Right cardiac atrium (tissue), 5 donors: ENCODE measurements around the gene DAAM1. TPM values are rescaled to one million over a fixed set of nuclear protein-coding genes. Genes with fewer than 3 reads are reported as not detected.
A peak's percentile ranks its signal among the peaks of the same experiment; 100 is the strongest.

ENCODE experiments used
- ATAC-seq, 2 donors: fragments of 200-7000 bp; cut with Tn5 transposase; one replicate each; pipeline versions ENCODE4 v1.8.0 to v1.9.1; 2020; ENCODE audit warnings: moderate library complexity in 2 of 2, mild to moderate bottlenecking in 1 of 2
- DNase-seq, 3 donors: peaks; one replicate each; pipeline ENCODE4 v3.0.0-alpha.2; 2020
- H3K27ac ChIP-seq: one replicate; pipeline ENCODE4 v1.5.1; 2013; ENCODE audit warnings: mild to moderate bottlenecking, low read length, control low read depth, moderate library complexity
- H3K27me3 ChIP-seq: one replicate; pipeline ENCODE4 v1.6.1; 2013; ENCODE audit not compliant: control insufficient read depth, insufficient read depth
- H3K4me1 ChIP-seq: one replicate; pipeline ENCODE4 v1.6.1; 2013; ENCODE audit warnings: low read length; ENCODE audit not compliant: control insufficient read depth, insufficient read depth
- H3K4me3 ChIP-seq: one replicate; pipeline ENCODE4 v1.5.1; 2013; ENCODE audit warnings: low read length, control low read depth
- H3K9me3 ChIP-seq: one replicate; pipeline ENCODE4 v1.6.1; 2013; ENCODE audit warnings: low read length; ENCODE audit not compliant: control insufficient read depth
- WGBS: extraction: QIAGEN DNeasy Blood & Tissue Kit; methylation state at CpG from one replicate; pipeline ENCODE4 v1.1.7; 2013; 5-methylcytosine and 5-hydroxymethylcytosine counted together
- intact Hi-C, 4 donors: fragments of 100-400 bp; cut with DNase I; formaldehyde crosslinking; loops; one replicate each; pipeline versions ENCODE4 v1.11.0 to v1.14.0; 2022 to 2023
- polyA plus RNA-seq: library from polyadenylated mRNA; stranded (reverse); fragments of 200-250 nt; gene quantifications from one replicate; pipeline ENCODE4 v1.2.3, GENCODE V29; 2013
- total RNA-seq, 4 donors: library from RNA; stranded (reverse); fragmentation: NEBNext Ultra II Directional; extraction: Animal tissue kit (Norgen Biotek cat#: 25700); gene quantifications; one replicate each; pipeline ENCODE4 v1.2.1, GENCODE V29; 2021
- donor health status: healthy with polysubstance abuse.
- donor health status: DM: no; HTN: yes; CAD: no.
- donor health status: DM: no; HTN: no; CAD: no.
- donor health status: DM: no; HTN: yes; CAD: no; lungs with severe emphysema.
- donor health status: DM: yes; HTN: yes; CAD: no.

DAAM1 gene
- total and polyA plus RNA-seq, 5 donors = 30.7 to 152 (median 107) TPM

GRCh38 chr14:59244581-59244980 lies 56.1 kb downstream of the DAAM1 start:
- no peaks in the 10 kb centered on the region for H3K9me3 ChIP-seq
- peaks cover 2% of the 10 kb centered on the region for H3K4me1 ChIP-seq
- H3K27ac ChIP-seq = no peak overlapping the region
- ATAC-seq (no peak), DNase-seq (no peak)
- no peak overlapping the region for H3K4me3 ChIP-seq
- WGBS = 70% methylated on average over 2 of the region's 2 CpGs
- intact Hi-C loops = no loop called here
- no peaks in the 10 kb centered on the region for H3K27me3 ChIP-seq

GRCh38 chr14:59245809-59246295 lies 57.4 kb downstream of the DAAM1 start:
- Histone ChIP-seq H3K4me3 (no peak overlapping the region), H3K27ac (no peak overlapping the region), H3K4me1 (peaks cover 2% of the 10 kb centered on the region), H3K27me3 (no peaks in the 10 kb centered on the region), H3K9me3 (no peaks in the 10 kb centered on the region)
- WGBS = 73% methylated on average over 1 of the region's 1 CpG
- no peak for ATAC-seq
- no peak for DNase-seq
- intact Hi-C loops = no loop called here

- no peaks in the 10 kb centered on the region for H3K9me3 ChIP-seq
- DNase-seq = no peak
- H3K27me3 ChIP-seq = no peaks in the 10 kb centered on the region
- no peak overlapping the region for H3K4me3 ChIP-seq
- intact Hi-C loops = no loop called here
- no peak for ATAC-seq
- WGBS = 80% methylated on average over 3 of the region's 3 CpGs
- no peak overlapping the region for H3K27ac ChIP-seq
- peaks cover 4% of the 10 kb centered on the region for H3K4me1 ChIP-seq
Measured at GRCh38 chr14:59246566-59246965, 58.1 kb downstream of the DAAM1 start.

GRCh38 chr14:59247801-59248584 lies 59.5 kb downstream of the DAAM1 start:
- intact Hi-C loops = no loop called here
- H3K27ac ChIP-seq = no peak overlapping the region
- no peak overlapping the region for H3K4me3 ChIP-seq
- H3K27me3 ChIP-seq = no peaks in the 10 kb centered on the region
- no peak for ATAC-seq
- H3K9me3 ChIP-seq = no peaks in the 10 kb centered on the region
- DNase-seq = no peak
- WGBS = 61% methylated on average over 3 of the region's 3 CpGs
- peaks cover 5% of the 10 kb centered on the region for H3K4me1 ChIP-seq

GRCh38 chr14:59249029-59249428 lies 60.6 kb downstream of the DAAM1 start:
- no peak overlapping the region for H3K27ac ChIP-seq
- DNase-seq (no peak), ATAC-seq (no peak)
- intact Hi-C loops = no loop called here
- peaks cover 10% of the 10 kb centered on the region for H3K4me1 ChIP-seq
- H3K9me3 ChIP-seq = no peaks in the 10 kb centered on the region
- H3K27me3 ChIP-seq = no peaks in the 10 kb centered on the region
- H3K4me3 ChIP-seq = no peak overlapping the region
- WGBS = 91% methylated on average over 7 of the region's 7 CpGs

GRCh38 chr14:59251811-59252771 lies 63.6 kb downstream of the DAAM1 start:
- peak overlapping the region; percentile 27 for H3K27ac ChIP-seq
- intact Hi-C loops = loop anchor here in 1 of 4 donors (5.0 kb wide), 1 partner anchor 125 kb away; no protein-coding TSS in a partner anchor
- no peak overlapping the region for H3K4me3 ChIP-seq
- no peak for ATAC-seq
- WGBS = 53% methylated on average over 5 of the region's 5 CpGs
- peaks cover 18% of the 10 kb centered on the region for H3K4me1 ChIP-seq
- H3K27me3 ChIP-seq = no peaks in the 10 kb centered on the region
- no peaks in the 10 kb centered on the region for H3K9me3 ChIP-seq
- no peak for DNase-seq

GRCh38 chr14:59252772-59253500 lies 64.5 kb downstream of the DAAM1 start:
- no peak overlapping the region for H3K27ac ChIP-seq
- no peaks in the 10 kb centered on the region for H3K9me3 ChIP-seq
- WGBS = 66% methylated on average over 5 of the region's 5 CpGs
- ATAC-seq = no peak
- H3K4me3 ChIP-seq = no peak overlapping the region
- H3K27me3 ChIP-seq = no peaks in the 10 kb centered on the region
- H3K4me1 ChIP-seq = peaks cover 18% of the 10 kb centered on the region
- DNase-seq = no peak
- intact Hi-C loops = loop anchor here in 1 of 4 donors (5.0 kb wide), 1 partner anchor 126 kb away; no protein-coding TSS in a partner anchor

- no peaks in the 10 kb centered on the region for H3K27me3 ChIP-seq
- ATAC-seq = no peak
- intact Hi-C loops = loop anchor here in 1 of 4 donors (5.0 kb wide), 1 partner anchor 126 kb away; no protein-coding TSS in a partner anchor
Measured at GRCh38 chr14:59253527-59253926, 65.1 kb downstream of the DAAM1 start.

GRCh38 chr14:59254146-59254910 lies 65.9 kb downstream of the DAAM1 start:
- Histone ChIP-seq H3K27me3 (no peaks in the 10 kb centered on the region), H3K4me1 (peaks cover 22% of the 10 kb centered on the region)
- peak; percentile 68 to 87 (median 78) for DNase-seq

More at GRCh38 chr14:59253527-59253926, 65.1 kb downstream of the DAAM1 start:
- H3K4me1 ChIP-seq = peaks cover 18% of the 10 kb centered on the region
- H3K9me3 ChIP-seq = no peaks in the 10 kb centered on the region
- peak overlapping the region; percentile 70 for H3K27ac ChIP-seq
- no peak for DNase-seq
- H3K4me3 ChIP-seq = no peak overlapping the region

More at GRCh38 chr14:59254146-59254910, 65.9 kb downstream of the DAAM1 start:
- Histone ChIP-seq H3K9me3 (no peaks in the 10 kb centered on the region), H3K4me3 (no peak overlapping the region), H3K27ac (peak overlapping the region; percentile 99)
- intact Hi-C loops = loop anchor here in 1 of 4 donors (5.0 kb wide), 1 partner anchor 127 kb away; no protein-coding TSS in a partner anchor
- ATAC-seq = peak; percentile 85 to 89
- 11% methylated on average over 7 of the region's 7 CpGs for WGBS
